GM23338 (cell line): Measurements from ENCODE around the gene ZBTB20. TPM values are rescaled to one million over a fixed set of nuclear protein-coding genes. Genes with fewer than 3 reads are reported as not detected.

Source experiments
- ATAC-seq: fragments of 200-7000 bp; cut with Tn5 transposase; 3 replicates; pipeline ENCODE4 v1.9.1; 2020
- DNase-seq: peaks from one replicate; pipeline ENCODE4 v3.0.0-alpha.2; 2015; ENCODE audit warnings: low spot score
- H2AFZ ChIP-seq: fragments of 200-600 bp; sonication (generic); 2 replicates; pipeline ENCODE4 v1.8.0; 2016; ENCODE audit warnings: antibody characterized with exemption, mild to moderate bottlenecking, moderate library complexity
- H3F3A ChIP-seq: fragments of 200-600 bp; sonication (generic); replicated peaks from 2 replicates; pipeline ENCODE4 v1.8.0; 2017; ENCODE audit warnings: antibody characterized with exemption, mixed run types, low read depth
- H3K27ac ChIP-seq: fragments of 200-600 bp; sonication (generic); 2 replicates; pipeline ENCODE4 v1.6.1; 2016; ENCODE audit warnings: low read depth
- H3K27me3 ChIP-seq: fragments of 200-600 bp; sonication (generic); 2 replicates; pipeline ENCODE4 v1.8.0; 2016; ENCODE audit warnings: mild to moderate bottlenecking, mixed run types, moderate library complexity; ENCODE audit not compliant: insufficient read depth
- H3K36me3 ChIP-seq: fragments of 200-600 bp; sonication (generic); 2 replicates; pipeline ENCODE4 v1.8.0; 2016; ENCODE audit warnings: mild to moderate bottlenecking; ENCODE audit not compliant: insufficient read depth
- H3K4me1 ChIP-seq: fragments of 200-600 bp; sonication (generic); 2 replicates; pipeline ENCODE4 v1.8.0; 2016; ENCODE audit warnings: mild to moderate bottlenecking, moderate library complexity; ENCODE audit not compliant: insufficient read depth
- H3K4me2 ChIP-seq: fragments of 200-600 bp; sonication (generic); 2 replicates; pipeline ENCODE4 v1.7.1; 2017; ENCODE audit warnings: mixed run types
- H3K4me3 ChIP-seq: fragments of 200-600 bp; sonication (generic); 2 replicates; pipeline ENCODE4 v1.6.1; 2016; ENCODE audit warnings: mixed run types
- H3K79me2 ChIP-seq: fragments of 200-600 bp; sonication (generic); replicated peaks from 2 replicates; pipeline ENCODE4 v1.8.0; 2017; ENCODE audit warnings: mild to moderate bottlenecking; ENCODE audit not compliant: insufficient read depth
- H3K9me2 ChIP-seq: fragments of 200-600 bp; sonication (generic); 2 replicates; pipeline ENCODE4 v1.8.0; 2017; ENCODE audit not compliant: insufficient read depth
- H4K20me1 ChIP-seq: fragments of 200-600 bp; sonication (generic); replicated peaks from 2 replicates; pipeline ENCODE4 v1.8.0; 2017; ENCODE audit warnings: mild to moderate bottlenecking; ENCODE audit not compliant: insufficient read depth
- H3K27ac Mint-ChIP-seq: 2 replicates; pipeline ENCODE4 v1.8.0; 2020; ENCODE audit warnings: inconsistent platforms, mild to moderate bottlenecking, moderate library complexity, mixed read lengths
- H3K27me3 Mint-ChIP-seq: 3 replicates; pipeline ENCODE4 v1.8.0; 2022; ENCODE audit warnings: low read depth, mild to moderate bottlenecking, moderate library complexity, mixed read lengths, inconsistent platforms; ENCODE audit not compliant: insufficient read depth, poor library complexity
- H3K36me3 Mint-ChIP-seq: 3 replicates; pipeline ENCODE4 v1.8.0; 2021; ENCODE audit warnings: low read depth, mild to moderate bottlenecking, inconsistent platforms, moderate library complexity, mixed read lengths
- H3K4me1 Mint-ChIP-seq: 3 replicates; pipeline ENCODE4 v1.8.0; 2020; ENCODE audit warnings: mild to moderate bottlenecking, inconsistent platforms, mixed read lengths
- H3K4me3 Mint-ChIP-seq: 3 replicates; pipeline ENCODE4 v1.8.0; 2021; ENCODE audit warnings: moderate library complexity, mild to moderate bottlenecking, inconsistent platforms, mixed read lengths
- H3K9me3 Mint-ChIP-seq: 3 replicates; pipeline ENCODE4 v1.8.0; 2020; ENCODE audit warnings: moderate library complexity, mild to moderate bottlenecking, inconsistent platforms, mixed read lengths
- ETS1 ChIP-seq: IDR thresholded peaks from 2 replicates; pipeline ENCODE4 v1.6.1; 2016; ENCODE audit warnings: antibody characterized with exemption
- EZH2 ChIP-seq: fragments of 200-600 bp; sonication (generic); IDR thresholded peaks from one replicate; pipeline ENCODE4 v1.8.0; 2017; ENCODE audit warnings: antibody characterized with exemption, mild to moderate bottlenecking, low read depth; ENCODE audit not compliant: unreplicated experiment
- EZH2phosphoT487 ChIP-seq: fragments of 200-600 bp; sonication (generic); IDR thresholded peaks from one replicate; pipeline ENCODE4 v1.8.1; 2018; ENCODE audit warnings: antibody characterized with exemption; ENCODE audit not compliant: unreplicated experiment
- JUNB ChIP-seq: IDR thresholded peaks from one replicate; pipeline ENCODE4 v1.6.1; 2016; ENCODE audit warnings: antibody characterized with exemption; ENCODE audit not compliant: unreplicated experiment
- NANOG ChIP-seq: IDR thresholded peaks from 2 replicates; pipeline ENCODE4 v1.6.1; 2016; ENCODE audit warnings: antibody characterized with exemption, borderline replicate concordance
- POLR2AphosphoS5 ChIP-seq: IDR thresholded peaks from 2 replicates; pipeline ENCODE4 v1.6.1; 2016; ENCODE audit warnings: antibody characterized with exemption, low read depth
- STAT1 ChIP-seq: IDR thresholded peaks from one replicate; pipeline ENCODE4 v1.6.1; 2016; ENCODE audit warnings: antibody characterized with exemption; ENCODE audit not compliant: unreplicated experiment
- ZNF114 ChIP-seq: fragments of 250-450 bp; sonication (Bioruptor Pico); IDR thresholded peaks from 2 replicates; pipeline ENCODE4 v1.5.0; 2020; ENCODE audit warnings: mild to moderate bottlenecking, moderate library complexity
- ZNF331 ChIP-seq: fragments of 250-450 bp; sonication (Bioruptor Pico); IDR thresholded peaks from 2 replicates; pipeline ENCODE4 v1.5.0; 2020; ENCODE audit warnings: low read depth, mild to moderate bottlenecking, moderate library complexity
- polyA plus RNA-seq: library from polyadenylated mRNA; unstranded; fragments of >200 nt; fragmentation: Nextera tagmentation; extraction: Ambion mirVana; gene quantifications from 2 replicates; pipeline ENCODE4 v1.2.1, GENCODE V29; 2016
- total RNA-seq: library from RNA; depleted of rRNA; stranded (reverse); fragments of >200 nt; shearing (Covaris generic); gene quantifications from 2 replicates; pipeline ENCODE4 v1.2.3, GENCODE V29; 2014
- TF ChIP-seq, protein P1 (sequence below), 2 experiments: fragments of 200-600 bp in 1 of 2; sonication (generic) in 1 of 2; conservative IDR thresholded peaks; 2 replicates each; pipeline versions ENCODE4 v1.5.1 to v1.6.1; 2016 to 2017; ENCODE audit warnings: antibody characterized with exemption in 2 of 2, low read depth in 2 of 2, mild to moderate bottlenecking in 2 of 2, moderate library complexity in 1 of 2
- TF ChIP-seq, protein P2 (sequence below): IDR thresholded peaks from one replicate; pipeline ENCODE4 v1.6.1; 2018; ENCODE audit warnings: antibody characterized with exemption; ENCODE audit not compliant: unreplicated experiment
- TF ChIP-seq, protein P3 (sequence below): fragments of 250-450 bp; sonication (Bioruptor Pico); IDR thresholded peaks from 2 replicates; pipeline ENCODE4 v1.5.0; 2020; ENCODE audit warnings: mild to moderate bottlenecking, moderate library complexity

The ZBTB20 gene
- total and polyA plus RNA-seq, 2 experiments from 2014 or later: 2.0 to 3.3 TPM

DNA sequence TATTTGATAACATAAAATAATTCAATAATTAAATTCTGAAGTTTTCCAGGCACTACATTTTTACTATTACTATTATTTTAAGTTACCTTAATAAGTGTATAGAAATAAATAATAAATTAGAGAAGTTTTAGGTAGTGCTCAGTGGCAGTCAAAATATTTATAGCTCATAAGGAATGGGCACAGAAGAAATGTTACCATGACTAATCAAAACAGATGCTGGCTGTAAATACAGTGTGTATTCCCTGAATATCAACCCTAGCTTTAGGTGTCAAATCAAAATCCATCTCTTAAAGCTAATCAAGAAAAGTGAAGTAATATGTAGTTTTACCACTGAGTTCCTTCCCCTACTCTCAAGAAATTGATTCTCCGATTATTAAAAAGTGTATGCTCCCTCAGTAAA lies 35.5 kb downstream of the ZBTB20 start:
- no peaks in the 10 kb centered on the region for H3K9me2 ChIP-seq
- Mint-ChIP-seq H3K4me3 (no peak overlapping the region), H3K36me3 (no peaks in the 10 kb centered on the region), H3K27me3 (no peaks in the 10 kb centered on the region), H3K4me1 (no peaks in the 10 kb centered on the region), H3K9me3 (no peaks in the 10 kb centered on the region), H3K27ac (no peak overlapping the region)
- no peak overlapping the region for H3K4me2 ChIP-seq
- H3K79me2 ChIP-seq: no peaks in the 10 kb centered on the region
- H3K36me3 ChIP-seq: no peaks in the 10 kb centered on the region
- DNase-seq (no peak), ATAC-seq (no peak)
- no peaks in the 10 kb centered on the region for H3F3A ChIP-seq
- no peak overlapping the region for H2AFZ ChIP-seq
- no peak overlapping the region for H3K4me3 ChIP-seq
- no peaks in the 10 kb centered on the region for H4K20me1 ChIP-seq
- H3K27me3 ChIP-seq: no peaks in the 10 kb centered on the region
- H3K4me1 ChIP-seq: no peaks in the 10 kb centered on the region
- TF ChIP-seq POLR2AphosphoS5 (no peak), EZH2phosphoT487 (no peak), EZH2 (no peak), ZNF114 (CRISPR knock-in tag) (no peak), NANOG (no peak), ZNF331 (CRISPR knock-in tag) (no peak), JUNB (no peak), STAT1 (no peak), ETS1 (no peak)
- TF ChIP-seq, protein P1, sequence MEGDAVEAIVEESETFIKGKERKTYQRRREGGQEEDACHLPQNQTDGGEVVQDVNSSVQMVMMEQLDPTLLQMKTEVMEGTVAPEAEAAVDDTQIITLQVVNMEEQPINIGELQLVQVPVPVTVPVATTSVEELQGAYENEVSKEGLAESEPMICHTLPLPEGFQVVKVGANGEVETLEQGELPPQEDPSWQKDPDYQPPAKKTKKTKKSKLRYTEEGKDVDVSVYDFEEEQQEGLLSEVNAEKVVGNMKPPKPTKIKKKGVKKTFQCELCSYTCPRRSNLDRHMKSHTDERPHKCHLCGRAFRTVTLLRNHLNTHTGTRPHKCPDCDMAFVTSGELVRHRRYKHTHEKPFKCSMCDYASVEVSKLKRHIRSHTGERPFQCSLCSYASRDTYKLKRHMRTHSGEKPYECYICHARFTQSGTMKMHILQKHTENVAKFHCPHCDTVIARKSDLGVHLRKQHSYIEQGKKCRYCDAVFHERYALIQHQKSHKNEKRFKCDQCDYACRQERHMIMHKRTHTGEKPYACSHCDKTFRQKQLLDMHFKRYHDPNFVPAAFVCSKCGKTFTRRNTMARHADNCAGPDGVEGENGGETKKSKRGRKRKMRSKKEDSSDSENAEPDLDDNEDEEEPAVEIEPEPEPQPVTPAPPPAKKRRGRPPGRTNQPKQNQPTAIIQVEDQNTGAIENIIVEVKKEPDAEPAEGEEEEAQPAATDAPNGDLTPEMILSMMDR (conservative IDR thresholded peaks at IDR 0.05; ENCODE audit: low read depth in 2 of 2): no peak
- TF ChIP-seq, protein P2, sequence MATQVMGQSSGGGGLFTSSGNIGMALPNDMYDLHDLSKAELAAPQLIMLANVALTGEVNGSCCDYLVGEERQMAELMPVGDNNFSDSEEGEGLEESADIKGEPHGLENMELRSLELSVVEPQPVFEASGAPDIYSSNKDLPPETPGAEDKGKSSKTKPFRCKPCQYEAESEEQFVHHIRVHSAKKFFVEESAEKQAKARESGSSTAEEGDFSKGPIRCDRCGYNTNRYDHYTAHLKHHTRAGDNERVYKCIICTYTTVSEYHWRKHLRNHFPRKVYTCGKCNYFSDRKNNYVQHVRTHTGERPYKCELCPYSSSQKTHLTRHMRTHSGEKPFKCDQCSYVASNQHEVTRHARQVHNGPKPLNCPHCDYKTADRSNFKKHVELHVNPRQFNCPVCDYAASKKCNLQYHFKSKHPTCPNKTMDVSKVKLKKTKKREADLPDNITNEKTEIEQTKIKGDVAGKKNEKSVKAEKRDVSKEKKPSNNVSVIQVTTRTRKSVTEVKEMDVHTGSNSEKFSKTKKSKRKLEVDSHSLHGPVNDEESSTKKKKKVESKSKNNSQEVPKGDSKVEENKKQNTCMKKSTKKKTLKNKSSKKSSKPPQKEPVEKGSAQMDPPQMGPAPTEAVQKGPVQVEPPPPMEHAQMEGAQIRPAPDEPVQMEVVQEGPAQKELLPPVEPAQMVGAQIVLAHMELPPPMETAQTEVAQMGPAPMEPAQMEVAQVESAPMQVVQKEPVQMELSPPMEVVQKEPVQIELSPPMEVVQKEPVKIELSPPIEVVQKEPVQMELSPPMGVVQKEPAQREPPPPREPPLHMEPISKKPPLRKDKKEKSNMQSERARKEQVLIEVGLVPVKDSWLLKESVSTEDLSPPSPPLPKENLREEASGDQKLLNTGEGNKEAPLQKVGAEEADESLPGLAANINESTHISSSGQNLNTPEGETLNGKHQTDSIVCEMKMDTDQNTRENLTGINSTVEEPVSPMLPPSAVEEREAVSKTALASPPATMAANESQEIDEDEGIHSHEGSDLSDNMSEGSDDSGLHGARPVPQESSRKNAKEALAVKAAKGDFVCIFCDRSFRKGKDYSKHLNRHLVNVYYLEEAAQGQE: no peak
- TF ChIP-seq, protein P3, sequence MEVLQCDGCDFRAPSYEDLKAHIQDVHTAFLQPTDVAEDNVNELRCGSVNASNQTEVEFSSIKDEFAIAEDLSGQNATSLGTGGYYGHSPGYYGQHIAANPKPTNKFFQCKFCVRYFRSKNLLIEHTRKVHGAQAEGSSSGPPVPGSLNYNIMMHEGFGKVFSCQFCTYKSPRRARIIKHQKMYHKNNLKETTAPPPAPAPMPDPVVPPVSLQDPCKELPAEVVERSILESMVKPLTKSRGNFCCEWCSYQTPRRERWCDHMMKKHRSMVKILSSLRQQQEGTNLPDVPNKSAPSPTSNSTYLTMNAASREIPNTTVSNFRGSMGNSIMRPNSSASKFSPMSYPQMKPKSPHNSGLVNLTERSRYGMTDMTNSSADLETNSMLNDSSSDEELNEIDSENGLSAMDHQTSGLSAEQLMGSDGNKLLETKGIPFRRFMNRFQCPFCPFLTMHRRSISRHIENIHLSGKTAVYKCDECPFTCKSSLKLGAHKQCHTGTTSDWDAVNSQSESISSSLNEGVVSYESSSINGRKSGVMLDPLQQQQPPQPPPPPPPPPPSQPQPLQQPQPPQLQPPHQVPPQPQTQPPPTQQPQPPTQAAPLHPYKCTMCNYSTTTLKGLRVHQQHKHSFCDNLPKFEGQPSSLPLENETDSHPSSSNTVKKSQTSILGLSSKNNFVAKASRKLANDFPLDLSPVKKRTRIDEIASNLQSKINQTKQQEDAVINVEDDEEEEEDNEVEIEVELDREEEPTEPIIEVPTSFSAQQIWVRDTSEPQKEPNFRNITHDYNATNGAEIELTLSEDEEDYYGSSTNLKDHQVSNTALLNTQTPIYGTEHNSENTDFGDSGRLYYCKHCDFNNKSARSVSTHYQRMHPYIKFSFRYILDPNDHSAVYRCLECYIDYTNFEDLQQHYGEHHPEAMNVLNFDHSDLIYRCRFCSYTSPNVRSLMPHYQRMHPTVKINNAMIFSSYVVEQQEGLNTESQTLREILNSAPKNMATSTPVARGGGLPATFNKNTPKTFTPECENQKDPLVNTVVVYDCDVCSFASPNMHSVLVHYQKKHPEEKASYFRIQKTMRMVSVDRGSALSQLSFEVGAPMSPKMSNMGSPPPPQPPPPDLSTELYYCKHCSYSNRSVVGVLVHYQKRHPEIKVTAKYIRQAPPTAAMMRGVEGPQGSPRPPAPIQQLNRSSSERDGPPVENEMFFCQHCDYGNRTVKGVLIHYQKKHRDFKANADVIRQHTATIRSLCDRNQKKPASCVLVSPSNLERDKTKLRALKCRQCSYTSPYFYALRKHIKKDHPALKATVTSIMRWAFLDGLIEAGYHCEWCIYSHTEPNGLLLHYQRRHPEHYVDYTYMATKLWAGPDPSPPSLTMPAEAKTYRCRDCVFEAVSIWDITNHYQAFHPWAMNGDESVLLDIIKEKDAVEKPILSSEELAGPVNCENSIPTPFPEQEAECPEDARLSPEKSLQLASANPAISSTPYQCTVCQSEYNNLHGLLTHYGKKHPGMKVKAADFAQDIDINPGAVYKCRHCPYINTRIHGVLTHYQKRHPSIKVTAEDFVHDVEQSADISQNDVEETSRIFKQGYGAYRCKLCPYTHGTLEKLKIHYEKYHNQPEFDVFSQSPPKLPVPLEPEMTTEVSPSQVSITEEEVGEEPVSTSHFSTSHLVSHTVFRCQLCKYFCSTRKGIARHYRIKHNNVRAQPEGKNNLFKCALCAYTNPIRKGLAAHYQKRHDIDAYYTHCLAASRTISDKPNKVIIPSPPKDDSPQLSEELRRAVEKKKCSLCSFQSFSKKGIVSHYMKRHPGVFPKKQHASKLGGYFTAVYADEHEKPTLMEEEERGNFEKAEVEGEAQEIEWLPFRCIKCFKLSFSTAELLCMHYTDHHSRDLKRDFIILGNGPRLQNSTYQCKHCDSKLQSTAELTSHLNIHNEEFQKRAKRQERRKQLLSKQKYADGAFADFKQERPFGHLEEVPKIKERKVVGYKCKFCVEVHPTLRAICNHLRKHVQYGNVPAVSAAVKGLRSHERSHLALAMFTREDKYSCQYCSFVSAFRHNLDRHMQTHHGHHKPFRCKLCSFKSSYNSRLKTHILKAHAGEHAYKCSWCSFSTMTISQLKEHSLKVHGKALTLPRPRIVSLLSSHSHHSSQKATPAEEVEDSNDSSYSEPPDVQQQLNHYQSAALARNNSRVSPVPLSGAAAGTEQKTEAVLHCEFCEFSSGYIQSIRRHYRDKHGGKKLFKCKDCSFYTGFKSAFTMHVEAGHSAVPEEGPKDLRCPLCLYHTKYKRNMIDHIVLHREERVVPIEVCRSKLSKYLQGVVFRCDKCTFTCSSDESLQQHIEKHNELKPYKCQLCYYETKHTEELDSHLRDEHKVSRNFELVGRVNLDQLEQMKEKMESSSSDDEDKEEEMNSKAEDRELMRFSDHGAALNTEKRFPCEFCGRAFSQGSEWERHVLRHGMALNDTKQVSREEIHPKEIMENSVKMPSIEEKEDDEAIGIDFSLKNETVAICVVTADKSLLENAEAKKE (CRISPR knock-in tag): no peak
- H3K27ac ChIP-seq: no peak overlapping the region
